IPS DF 4.7 (cell line): ENCODE measurements around the gene XRCC4.

Source experiments
- DNase-seq: peaks from one replicate; pipeline ENCODE4 v3.0.0-alpha.2; 2013; ENCODE audit warnings: low spot score; ENCODE audit errors: extremely low read depth

The XRCC4 gene

DNA sequence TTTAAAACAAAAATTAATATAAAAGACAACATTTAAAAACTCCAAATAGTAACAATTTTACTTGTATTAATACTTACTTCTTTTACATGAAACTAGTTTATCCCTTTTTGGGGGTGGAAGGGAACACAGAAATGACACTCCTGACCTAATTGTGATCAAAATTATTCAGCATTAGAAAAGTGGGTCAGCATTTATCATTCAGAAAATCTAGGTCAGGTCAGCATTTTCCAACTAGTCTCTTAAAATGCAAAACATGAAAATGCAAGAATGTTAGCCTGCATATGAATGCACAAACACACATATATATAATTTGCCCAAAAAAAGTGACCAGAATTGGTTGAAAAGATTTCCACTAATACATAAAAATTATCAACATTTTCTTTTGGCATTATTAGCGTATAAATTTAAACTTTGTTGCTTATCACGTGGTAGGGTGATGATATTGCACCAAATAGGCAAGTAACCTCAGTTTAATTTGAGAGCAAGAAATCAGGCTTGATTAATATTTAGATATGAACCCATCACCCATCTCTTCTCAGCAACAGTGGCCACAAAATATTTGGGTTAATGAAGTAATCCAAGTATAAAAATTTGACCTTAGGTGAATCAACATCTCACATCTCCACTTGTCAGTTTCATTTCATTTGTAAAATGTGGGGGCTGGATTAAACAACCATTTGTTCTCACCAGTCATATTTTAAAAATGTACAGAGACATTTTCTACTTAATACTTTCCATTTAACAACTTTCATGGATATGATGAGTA, 5.9 kb upstream of the XRCC4 start:
- no peak for DNase-seq

DNA sequence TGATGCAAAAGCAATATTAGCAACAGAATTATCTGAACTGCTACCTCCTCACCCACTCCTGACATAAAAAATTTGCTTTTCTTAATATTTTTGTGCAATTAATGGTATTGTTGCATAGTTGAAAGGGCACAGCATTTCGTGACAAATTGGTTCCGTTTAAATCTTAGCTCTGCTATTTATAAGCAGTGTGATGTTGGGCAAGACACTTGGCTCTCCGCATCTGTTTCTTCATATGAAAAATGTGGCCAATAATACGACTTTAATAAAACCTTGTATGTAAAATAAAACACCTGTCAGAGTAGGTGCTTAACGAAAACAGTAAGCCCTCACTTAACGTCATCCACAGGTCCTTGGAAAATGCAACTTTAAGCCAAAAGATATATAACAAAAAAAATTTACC, 4.4 kb upstream of the XRCC4 start:
- no peak for DNase-seq

DNA sequence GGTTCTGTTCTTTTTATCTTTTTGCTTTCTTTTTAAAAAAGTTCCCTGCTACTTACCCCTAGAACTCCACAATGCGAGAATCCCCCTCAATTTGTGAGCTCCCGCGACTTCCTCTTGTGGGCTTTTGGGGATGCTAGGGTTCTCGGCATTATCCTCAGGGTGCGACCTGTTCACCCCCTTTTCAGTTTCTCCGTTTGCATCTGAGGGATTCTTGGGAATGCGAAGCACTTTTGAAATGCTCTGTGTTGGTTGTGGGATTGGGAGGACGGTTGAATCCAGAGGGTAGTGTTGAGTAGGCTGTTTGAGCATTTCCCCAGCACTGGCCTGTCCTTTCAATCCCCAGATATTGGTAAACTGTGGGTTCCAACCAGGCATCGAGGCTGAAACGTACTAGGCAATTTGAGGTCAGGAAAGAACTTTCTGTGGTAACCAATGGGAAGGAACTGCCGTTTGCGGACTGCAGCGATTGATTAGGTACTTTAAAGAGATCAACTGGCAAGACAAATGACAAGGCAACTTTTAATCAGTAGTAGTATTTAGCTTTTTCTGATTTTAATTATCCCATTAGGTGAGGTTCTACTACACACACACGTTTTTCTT, 415 bp downstream of the XRCC4 start:
- no peak for DNase-seq

DNA sequence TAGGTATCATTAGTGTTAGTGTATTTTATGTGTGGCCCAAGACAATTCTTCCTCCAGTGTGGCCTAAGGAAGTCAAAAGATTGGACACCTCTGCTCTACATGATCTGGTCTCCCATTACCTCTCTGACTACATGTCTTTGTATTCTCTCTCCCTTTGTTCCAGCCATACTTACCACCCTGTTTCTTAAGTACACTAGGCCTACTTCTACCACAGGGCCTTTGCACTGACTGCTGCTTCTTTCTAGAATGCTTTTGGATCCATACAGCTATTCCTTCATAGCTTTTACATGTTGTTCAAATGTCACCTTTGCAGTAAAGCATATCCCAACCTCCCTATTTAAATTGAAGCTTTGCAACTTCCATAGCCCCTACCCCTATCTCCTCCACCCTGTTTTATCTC, 5.4 kb downstream of the XRCC4 start:
- no peak for DNase-seq

DNA sequence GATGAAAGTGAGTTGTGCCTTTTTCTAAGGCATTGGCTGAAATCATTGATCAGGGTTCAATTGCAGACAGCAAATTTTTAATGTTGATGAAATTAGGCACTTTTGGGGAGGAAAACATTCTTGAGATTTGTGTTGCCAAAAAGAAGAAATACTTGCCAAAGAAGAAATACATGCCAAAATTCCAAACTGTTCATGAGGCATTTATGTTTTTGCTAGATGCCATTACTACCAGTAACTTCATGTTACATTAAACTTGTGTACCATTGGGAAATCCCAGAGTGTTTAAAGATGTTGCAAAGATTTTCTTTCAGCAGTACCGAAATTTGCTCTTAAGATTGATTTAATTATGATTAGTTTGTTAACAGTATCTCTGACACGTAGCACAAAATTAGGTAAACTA, 7.0 kb downstream of the XRCC4 start:
- no peak for DNase-seq

DNA sequence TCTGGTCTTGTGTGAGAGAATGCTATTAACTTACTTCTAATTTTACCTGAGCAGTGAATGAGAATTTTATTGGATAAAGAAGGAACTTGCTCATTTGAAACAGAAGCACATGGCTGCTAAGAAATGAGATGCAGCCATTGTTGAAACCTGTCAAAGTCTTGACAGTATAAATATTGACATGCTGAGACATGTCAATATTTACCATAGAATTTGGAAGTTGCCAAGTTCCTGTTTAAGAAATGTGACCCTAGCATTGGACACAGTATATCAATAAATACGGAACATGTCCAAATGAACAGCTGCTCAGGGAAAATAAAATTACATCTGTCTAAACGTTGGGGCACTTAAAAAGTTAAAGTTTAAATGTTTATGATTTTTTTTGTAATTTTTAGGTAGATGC, 7.8 kb downstream of the XRCC4 start:
- no peak for DNase-seq

DNA sequence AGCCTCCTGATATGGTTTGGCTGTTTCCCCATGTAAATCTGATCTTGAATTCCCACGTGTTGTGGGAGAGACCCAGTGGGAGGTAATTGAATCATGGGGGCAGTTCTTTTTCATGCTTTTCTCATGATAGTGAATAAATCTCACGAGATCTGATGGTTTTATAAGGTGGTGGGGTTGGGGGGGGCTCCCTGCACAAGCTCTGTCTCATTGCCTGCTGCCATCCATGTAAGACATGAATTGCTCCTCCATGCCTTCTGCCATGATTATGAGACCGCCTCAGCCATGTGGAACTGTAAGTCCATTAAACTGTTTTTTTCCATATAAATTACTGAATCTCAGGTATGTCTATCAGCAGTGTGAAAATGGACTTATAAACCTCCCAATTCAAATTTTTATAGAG, 12.8 kb downstream of the XRCC4 start:
- no peak for DNase-seq

DNA sequence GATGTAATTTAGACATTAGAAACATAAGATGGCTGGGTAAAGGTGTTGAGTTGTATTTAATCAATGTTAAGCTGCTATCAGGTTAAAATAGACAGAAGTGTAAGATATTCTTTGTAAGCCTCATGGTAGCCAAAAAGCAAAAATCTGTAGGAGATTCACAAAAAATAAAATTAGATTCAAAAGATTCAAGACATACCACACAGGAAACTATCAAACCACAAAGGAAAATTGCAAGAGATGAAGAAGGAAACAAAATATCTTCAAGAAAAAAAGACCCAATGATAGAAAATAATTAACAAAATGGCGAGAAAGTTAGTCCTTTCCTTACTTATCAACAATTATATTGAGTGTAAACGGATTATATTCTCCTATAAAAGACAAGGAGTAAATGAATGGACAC, 15.3 kb downstream of the XRCC4 start:
- DNase-seq, result no peak

DNA sequence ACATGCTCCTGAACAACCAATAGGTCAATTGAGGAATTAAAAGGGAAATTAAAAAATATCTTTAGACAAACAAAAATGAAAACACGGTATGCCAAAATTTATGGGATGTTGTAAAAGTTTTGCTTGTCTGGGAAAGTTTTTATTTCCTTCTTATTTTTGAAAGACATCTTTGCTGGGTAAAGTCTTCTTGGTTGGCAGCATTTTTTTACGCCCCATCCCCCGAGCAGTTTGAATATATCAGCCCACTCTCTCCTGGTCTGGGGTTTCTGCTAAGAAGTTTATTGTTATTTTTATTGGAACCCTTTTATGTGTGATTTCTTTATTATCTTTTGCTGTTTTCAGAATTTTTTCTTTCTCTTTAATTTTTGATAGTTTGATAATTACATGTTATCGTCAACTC, 16.3 kb downstream of the XRCC4 start:
- DNase-seq, result no peak

DNA sequence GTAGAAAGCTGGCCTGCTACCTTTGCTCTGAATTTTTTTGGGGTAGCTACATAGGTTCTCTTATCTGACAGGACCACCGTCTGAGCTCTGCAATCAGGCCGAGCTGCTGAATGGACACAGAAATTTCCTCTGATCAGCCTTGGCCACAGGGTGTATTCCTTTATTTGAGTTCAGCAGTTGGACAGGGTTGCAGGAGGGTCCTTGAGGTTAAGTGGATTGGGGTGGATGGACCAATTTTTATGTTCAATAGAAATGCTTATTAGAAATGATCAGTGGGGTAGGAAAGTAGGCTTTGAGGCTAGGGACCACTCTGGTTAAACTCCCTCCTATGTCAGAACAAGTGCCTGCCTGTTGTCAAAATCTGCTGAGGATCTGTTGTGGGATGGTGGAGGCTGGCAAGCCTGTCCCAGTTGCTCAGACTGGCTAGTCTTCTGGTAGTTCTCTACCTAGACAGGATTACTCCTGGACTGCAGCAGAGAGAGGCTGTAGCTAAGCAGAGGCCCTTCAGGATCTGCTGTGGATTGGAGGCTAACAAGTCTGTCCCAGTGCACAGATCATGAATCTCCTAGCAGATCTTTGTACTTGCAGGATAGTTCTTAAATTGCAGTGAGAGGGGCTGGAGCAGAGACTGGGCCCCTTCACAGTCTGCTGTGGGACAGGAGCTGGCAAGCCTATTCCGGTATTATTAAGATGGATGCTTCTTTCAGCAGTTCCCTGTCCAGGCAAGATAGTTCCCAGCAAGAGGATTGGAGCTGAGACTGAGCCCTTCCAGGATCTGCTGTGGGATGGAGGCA, 18.0 kb downstream of the XRCC4 start:
- DNase-seq, result no peak

DNA sequence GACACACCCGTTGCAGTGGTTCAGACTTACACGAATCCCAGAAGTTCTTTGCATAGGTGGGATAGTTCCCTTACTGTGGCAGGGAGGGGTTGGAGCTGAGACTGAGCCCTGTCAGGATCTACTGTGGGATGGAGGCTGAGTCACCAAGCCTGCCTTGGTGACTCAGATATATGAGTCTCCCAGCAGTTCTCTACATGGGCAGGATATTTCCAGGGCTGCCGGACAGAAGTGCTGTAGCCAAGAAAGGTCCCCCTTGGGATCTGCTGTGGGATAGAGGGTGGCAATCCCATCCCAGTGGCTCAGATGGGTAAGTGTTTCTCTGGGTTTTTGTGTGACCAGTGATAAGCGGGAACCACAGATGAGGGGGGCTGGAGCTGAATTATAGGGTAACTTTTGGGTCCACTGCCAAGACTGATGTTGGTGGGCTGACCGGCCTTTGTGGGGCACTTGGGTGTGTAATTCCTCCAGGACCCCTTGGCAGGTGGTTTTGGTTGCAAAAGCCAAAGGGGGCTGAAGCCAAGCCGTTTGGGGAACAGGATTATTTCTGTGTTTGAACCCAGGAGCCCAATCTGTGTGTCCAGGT, 18.7 kb downstream of the XRCC4 start:
- DNase-seq, result no peak

DNA sequence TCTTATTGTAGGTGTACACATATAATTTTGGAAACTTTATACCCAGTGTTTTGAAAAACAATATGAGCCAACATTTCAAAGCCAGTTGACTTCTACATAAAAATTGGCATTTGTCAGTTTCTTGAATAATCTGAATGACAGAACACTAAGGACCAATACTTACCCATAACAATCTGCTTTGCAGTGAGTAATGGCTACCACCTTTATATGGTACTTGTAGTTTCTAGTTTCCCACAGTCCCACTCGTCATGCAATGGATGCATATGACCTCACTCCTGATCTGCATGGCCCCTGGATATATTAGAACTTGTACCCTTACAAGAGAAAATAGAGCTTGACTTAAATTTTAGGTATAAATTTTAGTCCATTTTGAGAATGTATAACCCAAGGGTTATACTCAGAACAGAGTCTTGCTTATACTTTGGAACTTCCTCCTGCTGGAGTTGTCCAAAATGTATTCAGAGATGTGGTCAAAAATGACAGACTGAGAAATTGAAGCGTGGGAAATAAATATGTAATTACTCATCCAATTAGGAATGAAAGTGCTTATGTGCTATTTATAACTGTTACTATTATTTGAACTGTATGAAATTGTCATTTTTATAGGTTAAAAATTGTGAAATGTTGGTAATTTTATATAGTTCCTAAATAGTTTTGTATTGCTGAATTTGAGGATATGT, 19.5 kb downstream of the XRCC4 start:
- no peak for DNase-seq

DNA sequence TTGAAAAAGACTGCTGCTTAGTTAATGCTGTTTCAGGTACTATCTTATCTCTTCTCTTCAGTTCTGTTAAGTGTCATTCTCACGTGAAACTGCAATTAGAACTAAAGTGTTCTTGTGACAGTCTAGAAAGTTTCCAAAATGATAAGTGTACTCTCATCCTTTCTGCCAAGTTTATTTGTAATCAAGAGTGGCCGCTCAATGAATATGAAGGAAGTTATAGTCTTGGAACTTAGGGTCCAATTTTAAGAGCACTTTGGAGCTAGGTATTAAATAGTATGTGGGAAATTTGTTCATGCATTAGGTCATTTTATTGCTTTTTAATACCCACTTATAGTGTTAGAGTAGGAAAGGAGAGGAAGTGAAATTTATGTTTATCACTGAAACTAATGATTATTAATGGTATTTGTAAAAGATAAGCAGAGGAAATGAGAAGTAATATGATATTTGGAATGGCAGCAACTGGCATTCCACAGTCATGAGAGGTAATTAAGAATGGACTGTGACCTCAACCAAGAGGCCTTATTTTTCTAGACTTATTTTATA, 20.4 kb downstream of the XRCC4 start:
- no peak for DNase-seq

DNA sequence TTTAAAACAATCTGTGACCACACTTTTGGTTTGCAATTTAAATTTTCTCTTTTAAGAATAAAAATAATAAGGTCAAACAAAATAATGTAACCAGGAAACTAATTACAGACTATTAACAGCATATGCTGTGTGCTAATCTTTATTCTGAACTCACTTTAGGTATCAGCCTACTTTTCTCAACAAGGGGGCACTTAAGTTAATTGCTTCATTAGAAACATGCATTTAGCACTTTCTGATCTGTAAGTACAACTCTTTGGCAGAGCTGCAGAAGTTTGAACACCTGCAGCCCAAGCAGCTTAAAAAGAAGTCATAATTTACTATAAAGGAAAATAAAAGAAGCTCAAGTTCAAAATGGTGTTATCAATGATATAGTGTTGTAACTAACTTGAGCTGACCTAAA, 21.7 kb downstream of the XRCC4 start:
- no peak for DNase-seq

DNA sequence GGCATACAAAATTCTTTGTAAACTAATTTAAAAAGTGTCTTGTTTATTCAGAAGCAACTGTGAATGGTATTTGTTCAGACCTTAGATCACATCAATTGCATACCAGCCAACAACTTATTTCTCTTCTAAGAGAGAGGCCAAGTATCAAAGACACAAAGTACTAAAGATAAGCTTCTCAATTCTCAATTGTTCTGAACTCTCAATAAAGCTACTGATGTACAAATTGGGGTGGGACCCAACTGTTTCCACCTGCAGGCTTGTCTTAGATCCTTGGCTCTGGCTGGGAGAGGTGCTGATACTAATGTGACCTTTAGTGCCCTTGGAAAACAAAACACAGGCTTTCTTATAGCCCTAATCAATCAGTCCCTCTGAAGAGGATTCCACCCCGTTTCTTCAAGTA, 22.1 kb downstream of the XRCC4 start:
- DNase-seq, result no peak

DNA sequence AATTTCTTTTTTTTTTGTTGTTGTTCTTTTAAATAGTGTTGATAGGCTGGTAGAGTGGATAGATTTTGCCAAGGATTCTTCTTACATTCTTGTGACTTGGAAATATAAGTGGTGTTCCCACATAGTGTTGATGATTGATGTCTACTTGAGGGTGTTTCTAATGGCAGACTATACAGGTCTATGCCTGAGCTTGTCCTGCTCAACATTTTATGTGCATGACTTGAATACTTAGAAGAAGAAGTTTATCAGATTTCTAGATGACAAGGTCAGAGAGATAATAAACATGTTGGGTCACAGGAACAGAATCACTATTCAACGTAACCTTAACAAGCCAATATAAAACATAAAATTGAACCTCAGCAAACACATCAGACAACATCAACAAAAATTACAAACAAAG, 24.2 kb downstream of the XRCC4 start:
- no peak for DNase-seq

DNA sequence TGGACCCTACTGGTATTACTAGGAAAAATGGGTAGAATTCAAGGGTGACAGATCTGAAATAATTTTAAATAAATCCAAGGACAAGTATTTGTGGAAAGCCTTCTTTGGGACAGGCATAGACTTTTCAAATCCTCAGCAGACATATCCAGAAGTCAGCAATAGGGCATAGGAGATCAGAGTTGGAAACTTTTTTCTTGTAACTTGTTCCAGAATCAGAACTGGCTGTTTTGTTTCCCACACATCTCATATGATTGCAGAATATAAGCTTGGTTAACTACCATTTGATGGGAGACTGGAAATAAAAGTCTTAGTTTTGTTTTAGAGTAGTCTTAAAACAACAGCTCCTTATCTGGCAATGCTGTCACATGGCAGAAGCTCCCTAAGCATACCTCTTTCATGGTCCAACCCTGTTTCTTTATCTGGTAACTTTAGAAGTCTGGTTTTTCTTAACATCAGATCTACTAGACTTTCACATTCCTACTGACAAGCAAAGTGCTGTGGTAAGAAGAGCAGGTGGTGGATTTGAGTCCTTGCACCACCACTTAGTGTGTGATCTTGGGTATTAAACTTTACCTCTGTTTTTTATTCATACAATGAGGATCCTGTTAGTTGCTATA, 25.1 kb downstream of the XRCC4 start:
- no peak for DNase-seq

DNA sequence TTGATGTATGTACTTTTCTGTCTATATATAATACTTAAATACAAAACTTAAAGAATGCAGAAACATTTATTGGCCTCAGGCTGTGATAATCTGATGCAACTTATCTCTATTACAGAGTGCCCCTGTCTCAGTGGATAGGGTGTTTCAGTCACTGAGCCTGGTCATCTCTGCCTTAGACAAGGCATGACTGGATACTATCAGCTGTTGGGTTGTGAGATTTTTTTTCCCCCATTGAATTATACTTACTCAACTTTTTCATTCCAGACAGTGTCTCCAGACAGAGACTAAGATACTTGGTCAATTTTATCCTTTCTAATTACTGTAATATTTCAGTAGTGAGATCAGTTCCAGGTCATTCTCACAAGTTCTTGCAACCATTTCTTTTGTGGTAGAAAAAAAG, 26.7 kb downstream of the XRCC4 start:
- DNase-seq, result no peak

DNA sequence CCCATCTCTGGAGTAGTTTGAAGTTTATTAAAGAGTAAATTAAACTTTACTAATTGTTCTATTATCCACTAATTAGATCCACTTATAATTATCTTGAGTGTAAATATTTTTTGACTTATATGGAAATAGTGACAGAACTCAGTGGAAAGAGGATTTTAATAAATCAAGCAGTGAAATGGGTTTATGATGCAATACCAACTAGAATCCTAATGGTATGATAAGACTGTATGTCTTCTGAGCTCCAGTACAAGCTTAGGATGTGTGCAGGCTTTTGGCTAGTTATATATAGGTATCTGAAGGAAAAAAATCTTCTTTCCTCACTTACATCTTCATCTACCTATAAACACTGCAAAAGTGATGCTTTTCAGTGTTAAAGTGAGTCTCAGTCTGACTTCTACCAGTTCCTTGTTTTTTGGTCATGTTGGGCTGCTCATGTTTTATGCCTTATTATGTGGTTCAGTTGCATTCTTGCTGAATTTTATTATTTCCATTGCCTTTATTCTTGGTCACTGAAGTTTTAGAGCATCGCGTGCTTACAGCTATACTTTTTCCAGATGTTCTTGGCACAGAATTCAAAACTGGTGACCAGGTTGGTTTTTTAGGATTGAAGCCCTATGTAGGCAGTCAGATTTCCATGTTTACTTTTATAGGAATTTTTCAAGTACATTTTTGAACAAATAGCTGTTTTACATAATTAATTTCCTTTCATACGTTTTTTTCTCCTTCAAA, 30.5 kb downstream of the XRCC4 start:
- DNase-seq, result no peak

DNA sequence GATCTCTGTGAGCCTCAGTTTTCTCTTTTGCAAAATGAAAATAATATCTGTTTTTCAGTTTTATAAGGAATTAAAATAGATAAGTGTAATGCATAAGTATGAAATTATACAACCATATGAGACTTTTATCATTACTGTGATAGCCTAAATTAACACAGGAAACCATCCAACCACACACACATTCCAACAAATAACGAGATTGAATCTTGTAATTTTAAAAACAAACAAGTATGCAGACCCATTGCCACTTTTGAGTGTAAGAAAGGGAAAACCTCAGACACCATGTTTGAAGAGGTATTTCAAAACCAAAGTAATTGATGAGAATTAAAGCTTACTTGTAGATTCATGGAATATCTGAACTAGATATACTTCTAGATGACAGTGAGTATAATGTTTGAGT, 32.0 kb downstream of the XRCC4 start:
- no peak for DNase-seq
